K562 (cell line): ENCODE results near the gene RNF141.

Experiments
- BACH1 ChIP-seq: fragments of 200-800 bp; sonication (Bioruptor generic); IDR thresholded peaks from 2 replicates; pipeline ENCODE4 v1.6.1; 2016; ENCODE audit warnings: missing genetic modification characterization, missing compliant biosample characterization
- CTCF ChIP-seq, 3 experiments: IDR thresholded peaks in 2 of 3; conservative IDR thresholded peaks in 1 of 3; 2 replicates each; pipeline ENCODE4 v1.5.1; 2011 to 2012; ENCODE audit warnings: low read length in 3 of 3, mild to moderate bottlenecking in 3 of 3, control low read depth in 2 of 3, improper control_type of control experiment in 1 of 3, inconsistent platforms in 1 of 3, low read depth in 1 of 3, mixed read lengths in 1 of 3, moderate library complexity in 1 of 3; ENCODE audit not compliant: insufficient read depth in 2 of 3
- E2F6 ChIP-seq, 2 experiments: IDR thresholded peaks; 2 replicates each; pipeline ENCODE4 v1.6.1; 2011; ENCODE audit warnings: borderline replicate concordance in 1 of 2, control low read depth in 1 of 2, low read depth in 1 of 2, low read length in 1 of 2, mild to moderate bottlenecking in 1 of 2, mixed read lengths in 1 of 2, moderate library complexity in 1 of 2; ENCODE audit not compliant: insufficient read depth in 1 of 2, insufficient read length in 1 of 2, poor library complexity in 1 of 2, severe bottlenecking in 1 of 2; ENCODE audit errors: extremely low read depth in 1 of 2
- ETS1 ChIP-seq: conservative IDR thresholded peaks from 2 replicates; pipeline ENCODE4 v1.6.1; 2011; ENCODE audit warnings: low read depth, mild to moderate bottlenecking, low read length; ENCODE audit not compliant: control insufficient read depth
- GTF2F1 ChIP-seq: IDR thresholded peaks from 2 replicates; pipeline ENCODE4 v1.6.1; 2011; ENCODE audit warnings: low read depth, low read length, improper control_type of control experiment
- MLX ChIP-seq, 2 experiments: fragments of 450-650 bp in 1 of 2; sonication (generic) in 1 of 2; formaldehyde crosslinking; conservative IDR thresholded peaks; 2 replicates each; pipeline versions ENCODE4 v1.4.0 to v1.8.1; 2020 to 2022; ENCODE audit warnings: mild to moderate bottlenecking in 1 of 2, missing genetic modification reagents in 1 of 2
- MTA2 ChIP-seq: fragments of 450-650 bp; IDR thresholded peaks from 2 replicates; pipeline ENCODE4 v1.6.1; 2016; ENCODE audit warnings: low read depth
- MYNN ChIP-seq, 2 experiments: sonication (generic); formaldehyde crosslinking in 1 of 2; IDR thresholded peaks; 2 replicates each; pipeline versions ENCODE4 v1.5.0 to v1.6.1; 2016 to 2020; ENCODE audit warnings: antibody characterized with exemption in 1 of 2, missing genetic modification reagents in 1 of 2
- NFIC ChIP-seq: fragments of 450-650 bp; IDR thresholded peaks from 2 replicates; pipeline ENCODE4 v1.6.1; 2017; ENCODE audit warnings: mild to moderate bottlenecking, inconsistent platforms
- SIN3A ChIP-seq, 2 experiments: fragments of 150-350 bp in 1 of 2; IDR thresholded peaks; 2 replicates each; pipeline ENCODE4 v1.6.1; 2011 to 2016; ENCODE audit warnings: borderline replicate concordance in 2 of 2, low read depth in 2 of 2, low read length in 2 of 2, mild to moderate bottlenecking in 2 of 2, moderate library complexity in 2 of 2; ENCODE audit not compliant: control insufficient read depth in 1 of 2
- THRAP3 ChIP-seq: fragments of 450-650 bp; IDR thresholded peaks from 2 replicates; pipeline ENCODE4 v1.6.1; 2016; ENCODE audit warnings: mild to moderate bottlenecking, inconsistent platforms, borderline replicate concordance
- ZBTB33 ChIP-seq: sonication (generic); formaldehyde crosslinking; IDR thresholded peaks from 2 replicates; pipeline ENCODE4 v1.8.1; 2023; ENCODE audit warnings: mild to moderate bottlenecking, missing genetic modification reagents
- ZKSCAN8 ChIP-seq: fragments of 200-800 bp; sonication (Bioruptor generic); IDR thresholded peaks from 2 replicates; pipeline ENCODE4 v1.6.1; 2016; ENCODE audit warnings: missing genetic modification characterization, missing compliant biosample characterization
- ZSCAN32 ChIP-seq: fragments of 450-650 bp; formaldehyde crosslinking; IDR thresholded peaks from 2 replicates; pipeline ENCODE4 v1.4.0; 2020; ENCODE audit warnings: mild to moderate bottlenecking, moderate library complexity

- TF ChIP-seq MTA2, result no peak
- TF ChIP-seq MLX (CRISPR knock-in tag; conservative IDR thresholded peaks at IDR 0.05), result no peak
- no peak for TF ChIP-seq BACH1 (tag)
- TF ChIP-seq GTF2F1, result no peak
- TF ChIP-seq ZSCAN32 (CRISPR knock-in tag), result no peak
- no peak for TF ChIP-seq ETS1
- TF ChIP-seq E2F6 (IDR thresholded peaks at IDR 0.05; ENCODE audit: borderline replicate concordance in 1 of 2, extremely low read depth in 1 of 2, insufficient read depth in 1 of 2, insufficient read length in 1 of 2, low read depth in 1 of 2, low read length in 1 of 2, poor library complexity in 1 of 2, severe bottlenecking in 1 of 2), result no peak
- no peak for TF ChIP-seq NFIC
- no peak for TF ChIP-seq MYNN (IDR thresholded peaks at IDR 0.05)
- no peak for TF ChIP-seq MYNN (CRISPR knock-in tag; IDR thresholded peaks at IDR 0.05)
- no peak for TF ChIP-seq CTCF (IDR thresholded peaks at IDR 0.05 in 2 of 3, conservative IDR thresholded peaks at IDR 0.05 in 1 of 3; ENCODE audit: insufficient read depth in 2 of 3, low read depth in 1 of 3, low read length in 3 of 3)
- TF ChIP-seq ZBTB33 (CRISPR knock-in tag), result no peak
- TF ChIP-seq ZKSCAN8 (CRISPR knock-in tag), result no peak
- TF ChIP-seq THRAP3, result no peak
- TF ChIP-seq SIN3A (IDR thresholded peaks at IDR 0.05; ENCODE audit: borderline replicate concordance in 2 of 2, control insufficient read depth in 1 of 2, low read depth in 2 of 2, low read length in 2 of 2), result no peak
These were observed 52.7 kb downstream of the RNF141 start for GRCh38 chr11:10488121-10488933.
